H1 (cell line): Measurements from ENCODE around the gene MRPL34.

Source experiments
- CHD1 ChIP-seq: IDR thresholded peaks from 2 replicates; pipeline ENCODE4 v1.6.1; 2012; ENCODE audit warnings: low read depth, low read length, improper control_type of control experiment
- CREB1 ChIP-seq: IDR thresholded peaks from 2 replicates; pipeline ENCODE4 v1.6.1; 2012; ENCODE audit warnings: inconsistent platforms
- E2F6 ChIP-seq: IDR thresholded peaks from 2 replicates; pipeline ENCODE4 v1.6.1; 2012; ENCODE audit warnings: inconsistent platforms
- GTF2F1 ChIP-seq: IDR thresholded peaks from 2 replicates; pipeline ENCODE4 v1.6.1; 2012; ENCODE audit warnings: low read depth, low read length, improper control_type of control experiment, borderline replicate concordance
- MAFK ChIP-seq: IDR thresholded peaks from 2 replicates; pipeline ENCODE4 v1.6.1; 2012; ENCODE audit warnings: low read depth, mild to moderate bottlenecking, improper control_type of control experiment, low read length
- POLR2A ChIP-seq, 2 experiments: IDR thresholded peaks; 1 replicate in 1 of 2; 2 replicates in 1 of 2; pipeline ENCODE4 v1.6.1; 2011; ENCODE audit warnings: low read depth in 2 of 2, low read length in 2 of 2, mild to moderate bottlenecking in 2 of 2; ENCODE audit errors: control extremely low read depth in 1 of 2
- SP1 ChIP-seq: IDR thresholded peaks from 2 replicates; pipeline ENCODE4 v1.6.1; 2011; ENCODE audit warnings: low read depth, low read length
- TCF12 ChIP-seq: IDR thresholded peaks from 2 replicates; pipeline ENCODE4 v1.6.1; 2011; ENCODE audit warnings: low read depth, mild to moderate bottlenecking, low read length
- TF ChIP-seq, protein P1 (sequence below), 3 experiments: IDR thresholded peaks; 1 replicate in 2 of 3; 2 replicates in 1 of 3; pipeline versions ENCODE4 v1.5.1 to v1.6.1; 2011; ENCODE audit warnings: low read length in 3 of 3, mild to moderate bottlenecking in 3 of 3, inconsistent platforms in 2 of 3, low read depth in 1 of 3, moderate library complexity in 1 of 3; ENCODE audit not compliant: insufficient read depth in 1 of 3; ENCODE audit errors: control extremely low read depth in 1 of 3

DNA sequence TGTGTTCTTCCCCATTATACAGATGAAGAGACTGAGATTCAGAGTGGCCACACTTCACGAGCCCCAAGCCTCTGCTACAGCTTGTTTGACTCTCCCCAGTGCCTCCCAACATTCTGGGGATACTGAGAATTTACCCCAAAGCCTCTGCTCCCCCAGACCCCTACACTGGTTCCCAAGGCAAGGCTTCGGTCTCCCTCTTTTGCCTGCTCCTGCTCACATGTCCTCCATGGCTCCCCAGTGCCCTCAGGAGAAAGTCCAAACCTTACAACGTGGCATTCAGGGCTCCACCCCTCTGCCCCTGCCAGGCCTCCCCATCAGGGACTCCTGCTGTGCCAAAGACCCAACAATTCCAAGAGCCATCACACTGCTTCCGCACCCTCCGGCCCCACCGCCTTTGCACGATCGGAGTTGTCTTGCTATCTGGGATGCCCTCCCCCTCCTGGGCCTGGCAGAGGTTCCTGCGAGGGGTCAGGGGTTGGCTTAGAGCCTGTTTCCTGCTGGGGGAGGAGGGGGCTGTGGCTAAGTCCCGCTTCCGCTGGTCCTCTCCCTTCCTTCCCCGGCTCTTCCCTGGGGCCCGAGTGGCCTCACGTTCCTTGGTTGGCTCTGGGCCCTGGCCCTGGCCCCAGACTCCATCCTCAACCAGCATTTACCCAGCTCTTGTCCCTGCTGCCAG is 47.1 kb downstream of the MRPL34 start:
- TF ChIP-seq TCF12 (no peak), GTF2F1 (no peak), CREB1 (no peak), POLR2A (IDR thresholded peaks at IDR 0.05; ENCODE audit: control extremely low read depth in 1 of 2, low read depth in 2 of 2, low read length in 2 of 2) (no peak), MAFK (no peak), E2F6 (no peak), SP1 (no peak), CHD1 (no peak)
- TF ChIP-seq, protein P1, sequence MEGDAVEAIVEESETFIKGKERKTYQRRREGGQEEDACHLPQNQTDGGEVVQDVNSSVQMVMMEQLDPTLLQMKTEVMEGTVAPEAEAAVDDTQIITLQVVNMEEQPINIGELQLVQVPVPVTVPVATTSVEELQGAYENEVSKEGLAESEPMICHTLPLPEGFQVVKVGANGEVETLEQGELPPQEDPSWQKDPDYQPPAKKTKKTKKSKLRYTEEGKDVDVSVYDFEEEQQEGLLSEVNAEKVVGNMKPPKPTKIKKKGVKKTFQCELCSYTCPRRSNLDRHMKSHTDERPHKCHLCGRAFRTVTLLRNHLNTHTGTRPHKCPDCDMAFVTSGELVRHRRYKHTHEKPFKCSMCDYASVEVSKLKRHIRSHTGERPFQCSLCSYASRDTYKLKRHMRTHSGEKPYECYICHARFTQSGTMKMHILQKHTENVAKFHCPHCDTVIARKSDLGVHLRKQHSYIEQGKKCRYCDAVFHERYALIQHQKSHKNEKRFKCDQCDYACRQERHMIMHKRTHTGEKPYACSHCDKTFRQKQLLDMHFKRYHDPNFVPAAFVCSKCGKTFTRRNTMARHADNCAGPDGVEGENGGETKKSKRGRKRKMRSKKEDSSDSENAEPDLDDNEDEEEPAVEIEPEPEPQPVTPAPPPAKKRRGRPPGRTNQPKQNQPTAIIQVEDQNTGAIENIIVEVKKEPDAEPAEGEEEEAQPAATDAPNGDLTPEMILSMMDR (IDR thresholded peaks at IDR 0.05; ENCODE audit: control extremely low read depth in 1 of 3, insufficient read depth in 1 of 3, low read depth in 1 of 3, low read length in 3 of 3): no peak
